OCI-LY7 (cell line): ENCODE measurements around the gene ARHGAP35.

ENCODE experiments used
- CTCF ChIP-seq: fragments of 200-600 bp; sonication (generic); conservative IDR thresholded peaks from 2 replicates; pipeline ENCODE4 v1.5.1; 2014; ENCODE audit warnings: mild to moderate bottlenecking, antibody characterized with exemption, low read length, moderate library complexity, mixed read lengths
- EZH2phosphoT487 ChIP-seq: fragments of 200-600 bp; sonication (generic); IDR thresholded peaks from 2 replicates; pipeline ENCODE4 v1.6.1; 2018; ENCODE audit warnings: low read depth, borderline replicate concordance, mild to moderate bottlenecking, mixed run types, antibody characterized with exemption, low read length, moderate library complexity, mixed read lengths

- TF ChIP-seq CTCF (no peak), EZH2phosphoT487 (no peak)
These were observed 29.8 kb downstream of the ARHGAP35 start for GRCh38 chr19:46890423-46891170.
